GM23338 (cell line): ENCODE measurements around the gene EPHB1. TPM values are rescaled to one million over a fixed set of nuclear protein-coding genes. Genes with fewer than 3 reads are reported as not detected.

Source experiments
- ATAC-seq: fragments of 200-7000 bp; cut with Tn5 transposase; 3 replicates; pipeline ENCODE4 v1.9.1; 2020
- DNase-seq: peaks from one replicate; pipeline ENCODE4 v3.0.0-alpha.2; 2015; ENCODE audit warnings: low spot score
- H2AFZ ChIP-seq: fragments of 200-600 bp; sonication (generic); 2 replicates; pipeline ENCODE4 v1.8.0; 2016; ENCODE audit warnings: antibody characterized with exemption, mild to moderate bottlenecking, moderate library complexity
- H3F3A ChIP-seq: fragments of 200-600 bp; sonication (generic); replicated peaks from 2 replicates; pipeline ENCODE4 v1.8.0; 2017; ENCODE audit warnings: antibody characterized with exemption, mixed run types, low read depth
- H3K27ac ChIP-seq: fragments of 200-600 bp; sonication (generic); 2 replicates; pipeline ENCODE4 v1.6.1; 2016; ENCODE audit warnings: low read depth
- H3K27me3 ChIP-seq: fragments of 200-600 bp; sonication (generic); 2 replicates; pipeline ENCODE4 v1.8.0; 2016; ENCODE audit warnings: mild to moderate bottlenecking, mixed run types, moderate library complexity; ENCODE audit not compliant: insufficient read depth
- H3K36me3 ChIP-seq: fragments of 200-600 bp; sonication (generic); 2 replicates; pipeline ENCODE4 v1.8.0; 2016; ENCODE audit warnings: mild to moderate bottlenecking; ENCODE audit not compliant: insufficient read depth
- H3K4me1 ChIP-seq: fragments of 200-600 bp; sonication (generic); 2 replicates; pipeline ENCODE4 v1.8.0; 2016; ENCODE audit warnings: mild to moderate bottlenecking, moderate library complexity; ENCODE audit not compliant: insufficient read depth
- H3K4me2 ChIP-seq: fragments of 200-600 bp; sonication (generic); 2 replicates; pipeline ENCODE4 v1.7.1; 2017; ENCODE audit warnings: mixed run types
- H3K4me3 ChIP-seq: fragments of 200-600 bp; sonication (generic); 2 replicates; pipeline ENCODE4 v1.6.1; 2016; ENCODE audit warnings: mixed run types
- H3K79me2 ChIP-seq: fragments of 200-600 bp; sonication (generic); replicated peaks from 2 replicates; pipeline ENCODE4 v1.8.0; 2017; ENCODE audit warnings: mild to moderate bottlenecking; ENCODE audit not compliant: insufficient read depth
- H3K9me2 ChIP-seq: fragments of 200-600 bp; sonication (generic); 2 replicates; pipeline ENCODE4 v1.8.0; 2017; ENCODE audit not compliant: insufficient read depth
- H4K20me1 ChIP-seq: fragments of 200-600 bp; sonication (generic); replicated peaks from 2 replicates; pipeline ENCODE4 v1.8.0; 2017; ENCODE audit warnings: mild to moderate bottlenecking; ENCODE audit not compliant: insufficient read depth
- H3K27ac Mint-ChIP-seq: 2 replicates; pipeline ENCODE4 v1.8.0; 2020; ENCODE audit warnings: inconsistent platforms, mild to moderate bottlenecking, moderate library complexity, mixed read lengths
- H3K27me3 Mint-ChIP-seq: 3 replicates; pipeline ENCODE4 v1.8.0; 2022; ENCODE audit warnings: low read depth, mild to moderate bottlenecking, moderate library complexity, mixed read lengths, inconsistent platforms; ENCODE audit not compliant: insufficient read depth, poor library complexity
- H3K36me3 Mint-ChIP-seq: 3 replicates; pipeline ENCODE4 v1.8.0; 2021; ENCODE audit warnings: low read depth, mild to moderate bottlenecking, inconsistent platforms, moderate library complexity, mixed read lengths
- H3K4me1 Mint-ChIP-seq: 3 replicates; pipeline ENCODE4 v1.8.0; 2020; ENCODE audit warnings: mild to moderate bottlenecking, inconsistent platforms, mixed read lengths
- H3K4me3 Mint-ChIP-seq: 3 replicates; pipeline ENCODE4 v1.8.0; 2021; ENCODE audit warnings: moderate library complexity, mild to moderate bottlenecking, inconsistent platforms, mixed read lengths
- H3K9me3 Mint-ChIP-seq: 3 replicates; pipeline ENCODE4 v1.8.0; 2020; ENCODE audit warnings: moderate library complexity, mild to moderate bottlenecking, inconsistent platforms, mixed read lengths
- EZH2phosphoT487 ChIP-seq: fragments of 200-600 bp; sonication (generic); IDR thresholded peaks from one replicate; pipeline ENCODE4 v1.8.1; 2018; ENCODE audit warnings: antibody characterized with exemption; ENCODE audit not compliant: unreplicated experiment
- JUNB ChIP-seq: IDR thresholded peaks from one replicate; pipeline ENCODE4 v1.6.1; 2016; ENCODE audit warnings: antibody characterized with exemption; ENCODE audit not compliant: unreplicated experiment
- POLR2AphosphoS5 ChIP-seq: IDR thresholded peaks from 2 replicates; pipeline ENCODE4 v1.6.1; 2016; ENCODE audit warnings: antibody characterized with exemption, low read depth
- REST ChIP-seq: IDR thresholded peaks from one replicate; pipeline ENCODE4 v1.6.1; 2018; ENCODE audit warnings: antibody characterized with exemption; ENCODE audit not compliant: unreplicated experiment
- STAT1 ChIP-seq: IDR thresholded peaks from one replicate; pipeline ENCODE4 v1.6.1; 2016; ENCODE audit warnings: antibody characterized with exemption; ENCODE audit not compliant: unreplicated experiment
- polyA plus RNA-seq: library from polyadenylated mRNA; unstranded; fragments of >200 nt; fragmentation: Nextera tagmentation; extraction: Ambion mirVana; gene quantifications from 2 replicates; pipeline ENCODE4 v1.2.1, GENCODE V29; 2016
- total RNA-seq: library from RNA; depleted of rRNA; stranded (reverse); fragments of >200 nt; shearing (Covaris generic); gene quantifications from 2 replicates; pipeline ENCODE4 v1.2.3, GENCODE V29; 2014
- TF ChIP-seq, protein P1 (sequence below): fragments of 250-450 bp; sonication (Bioruptor Pico); IDR thresholded peaks from 2 replicates; pipeline ENCODE4 v1.5.0; 2020; ENCODE audit warnings: mild to moderate bottlenecking, moderate library complexity

The EPHB1 gene
- total and polyA plus RNA-seq, 2 experiments from 2014 or later, result 2.7 to 5.2 TPM

GRCh38 chr3:134933997-134934396 lies 138.9 kb downstream of the EPHB1 start (continued):
- TF ChIP-seq, protein P1, sequence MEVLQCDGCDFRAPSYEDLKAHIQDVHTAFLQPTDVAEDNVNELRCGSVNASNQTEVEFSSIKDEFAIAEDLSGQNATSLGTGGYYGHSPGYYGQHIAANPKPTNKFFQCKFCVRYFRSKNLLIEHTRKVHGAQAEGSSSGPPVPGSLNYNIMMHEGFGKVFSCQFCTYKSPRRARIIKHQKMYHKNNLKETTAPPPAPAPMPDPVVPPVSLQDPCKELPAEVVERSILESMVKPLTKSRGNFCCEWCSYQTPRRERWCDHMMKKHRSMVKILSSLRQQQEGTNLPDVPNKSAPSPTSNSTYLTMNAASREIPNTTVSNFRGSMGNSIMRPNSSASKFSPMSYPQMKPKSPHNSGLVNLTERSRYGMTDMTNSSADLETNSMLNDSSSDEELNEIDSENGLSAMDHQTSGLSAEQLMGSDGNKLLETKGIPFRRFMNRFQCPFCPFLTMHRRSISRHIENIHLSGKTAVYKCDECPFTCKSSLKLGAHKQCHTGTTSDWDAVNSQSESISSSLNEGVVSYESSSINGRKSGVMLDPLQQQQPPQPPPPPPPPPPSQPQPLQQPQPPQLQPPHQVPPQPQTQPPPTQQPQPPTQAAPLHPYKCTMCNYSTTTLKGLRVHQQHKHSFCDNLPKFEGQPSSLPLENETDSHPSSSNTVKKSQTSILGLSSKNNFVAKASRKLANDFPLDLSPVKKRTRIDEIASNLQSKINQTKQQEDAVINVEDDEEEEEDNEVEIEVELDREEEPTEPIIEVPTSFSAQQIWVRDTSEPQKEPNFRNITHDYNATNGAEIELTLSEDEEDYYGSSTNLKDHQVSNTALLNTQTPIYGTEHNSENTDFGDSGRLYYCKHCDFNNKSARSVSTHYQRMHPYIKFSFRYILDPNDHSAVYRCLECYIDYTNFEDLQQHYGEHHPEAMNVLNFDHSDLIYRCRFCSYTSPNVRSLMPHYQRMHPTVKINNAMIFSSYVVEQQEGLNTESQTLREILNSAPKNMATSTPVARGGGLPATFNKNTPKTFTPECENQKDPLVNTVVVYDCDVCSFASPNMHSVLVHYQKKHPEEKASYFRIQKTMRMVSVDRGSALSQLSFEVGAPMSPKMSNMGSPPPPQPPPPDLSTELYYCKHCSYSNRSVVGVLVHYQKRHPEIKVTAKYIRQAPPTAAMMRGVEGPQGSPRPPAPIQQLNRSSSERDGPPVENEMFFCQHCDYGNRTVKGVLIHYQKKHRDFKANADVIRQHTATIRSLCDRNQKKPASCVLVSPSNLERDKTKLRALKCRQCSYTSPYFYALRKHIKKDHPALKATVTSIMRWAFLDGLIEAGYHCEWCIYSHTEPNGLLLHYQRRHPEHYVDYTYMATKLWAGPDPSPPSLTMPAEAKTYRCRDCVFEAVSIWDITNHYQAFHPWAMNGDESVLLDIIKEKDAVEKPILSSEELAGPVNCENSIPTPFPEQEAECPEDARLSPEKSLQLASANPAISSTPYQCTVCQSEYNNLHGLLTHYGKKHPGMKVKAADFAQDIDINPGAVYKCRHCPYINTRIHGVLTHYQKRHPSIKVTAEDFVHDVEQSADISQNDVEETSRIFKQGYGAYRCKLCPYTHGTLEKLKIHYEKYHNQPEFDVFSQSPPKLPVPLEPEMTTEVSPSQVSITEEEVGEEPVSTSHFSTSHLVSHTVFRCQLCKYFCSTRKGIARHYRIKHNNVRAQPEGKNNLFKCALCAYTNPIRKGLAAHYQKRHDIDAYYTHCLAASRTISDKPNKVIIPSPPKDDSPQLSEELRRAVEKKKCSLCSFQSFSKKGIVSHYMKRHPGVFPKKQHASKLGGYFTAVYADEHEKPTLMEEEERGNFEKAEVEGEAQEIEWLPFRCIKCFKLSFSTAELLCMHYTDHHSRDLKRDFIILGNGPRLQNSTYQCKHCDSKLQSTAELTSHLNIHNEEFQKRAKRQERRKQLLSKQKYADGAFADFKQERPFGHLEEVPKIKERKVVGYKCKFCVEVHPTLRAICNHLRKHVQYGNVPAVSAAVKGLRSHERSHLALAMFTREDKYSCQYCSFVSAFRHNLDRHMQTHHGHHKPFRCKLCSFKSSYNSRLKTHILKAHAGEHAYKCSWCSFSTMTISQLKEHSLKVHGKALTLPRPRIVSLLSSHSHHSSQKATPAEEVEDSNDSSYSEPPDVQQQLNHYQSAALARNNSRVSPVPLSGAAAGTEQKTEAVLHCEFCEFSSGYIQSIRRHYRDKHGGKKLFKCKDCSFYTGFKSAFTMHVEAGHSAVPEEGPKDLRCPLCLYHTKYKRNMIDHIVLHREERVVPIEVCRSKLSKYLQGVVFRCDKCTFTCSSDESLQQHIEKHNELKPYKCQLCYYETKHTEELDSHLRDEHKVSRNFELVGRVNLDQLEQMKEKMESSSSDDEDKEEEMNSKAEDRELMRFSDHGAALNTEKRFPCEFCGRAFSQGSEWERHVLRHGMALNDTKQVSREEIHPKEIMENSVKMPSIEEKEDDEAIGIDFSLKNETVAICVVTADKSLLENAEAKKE (CRISPR knock-in tag), result no peak

DNA sequence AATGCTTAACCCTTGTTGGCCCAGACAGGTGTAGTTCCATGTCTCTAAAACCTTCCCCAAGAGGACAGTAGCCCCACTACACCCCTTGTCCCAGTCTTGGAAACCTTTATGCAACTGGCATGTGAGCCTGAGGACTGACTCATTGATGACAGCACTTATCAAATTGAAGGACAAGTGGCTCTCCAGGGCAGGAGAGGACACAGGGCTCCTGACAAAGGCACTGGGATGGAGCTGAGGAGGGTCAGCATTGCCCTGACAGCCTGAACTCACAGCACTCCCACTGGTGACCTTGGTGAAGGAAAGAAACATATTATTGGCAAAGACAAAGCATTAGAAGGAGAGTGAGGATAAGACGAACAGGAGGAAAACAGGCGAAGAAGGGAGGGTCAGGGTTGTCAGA lies 139.9 kb downstream of the EPHB1 start:
- no peaks in the 10 kb centered on the region; the same call in 1 of the 2 replicates for H4K20me1 ChIP-seq
- H3K27me3 Mint-ChIP-seq, result peaks cover 15% of the 10 kb centered on the region
- no peaks in the 10 kb centered on the region for H3K79me2 ChIP-seq
- no peak overlapping the region for H3K4me3 Mint-ChIP-seq
- DNase-seq (no peak), ATAC-seq (no peak)
- no peak overlapping the region for H3K4me3 ChIP-seq
- H3K27me3 ChIP-seq, result peaks cover 3% of the 10 kb centered on the region; the same call in 1 of the 2 replicates
- peaks cover 48% of the 10 kb centered on the region for H3K4me1 Mint-ChIP-seq
- no peak overlapping the region for H3K27ac Mint-ChIP-seq
- no peaks in the 10 kb centered on the region for H3F3A ChIP-seq
- no peaks in the 10 kb centered on the region for H3K36me3 Mint-ChIP-seq
- no peaks in the 10 kb centered on the region for H3K36me3 ChIP-seq
- H3K9me2 ChIP-seq, result 0 out of 2 replicates have a peak, but pooled peaks cover 3% of the 10 kb centered on the region
- H2AFZ ChIP-seq, result no peak overlapping the region
- no peaks in the 10 kb centered on the region for H3K9me3 Mint-ChIP-seq
- TF ChIP-seq STAT1 (no peak), EZH2phosphoT487 (no peak), POLR2AphosphoS5 (no peak), JUNB (no peak), REST (no peak)
- no peak overlapping the region for H3K27ac ChIP-seq
- peaks cover 41% of the 10 kb centered on the region for H3K4me1 ChIP-seq
- H3K4me2 ChIP-seq, result no peak overlapping the region
